ENCODE results near the gene FBXO36. TPM values are rescaled to one million over a fixed set of nuclear protein-coding genes. Genes with fewer than 3 reads are reported as not detected.

The FBXO36 gene
- total and polyA plus RNA-seq, 2 donors (not counting 3 experiments of a cell fraction or from before 2014, with no cell fraction given): 0.53 to 1.2 TPM

- Histone ChIP-seq H3K27ac (ENCODE audit: insufficient read depth, low read depth, low read length) (no peak overlapping the region), H2AFZ (ENCODE audit: low read depth, low read length) (no peak overlapping the region), H3K4me3 (replicated peaks in 1 of 3; ENCODE audit: insufficient read depth in 1 of 3, low read depth in 1 of 3, low read length in 3 of 3) (no peak overlapping the region), H3K9me3 (replicated peaks; ENCODE audit: control insufficient read depth, insufficient read depth, low read length) (no peaks in the 10 kb centered on the region), H4K20me1 (replicated peaks; ENCODE audit: control insufficient read depth, extremely low read depth, insufficient read depth, low read length) (peaks cover 15% of the 10 kb centered on the region), H3K4me2 (ENCODE audit: insufficient read depth, low read length) (no peak overlapping the region), H3K79me2 (ENCODE audit: control insufficient read depth, insufficient read depth, low read length) (peaks cover 95% of the 10 kb centered on the region), H3K9me1 (replicated peaks; ENCODE audit: control insufficient read depth, extremely low read depth, insufficient read depth, low read length) (no peaks in the 10 kb centered on the region), H3K9ac (replicated peaks; ENCODE audit: extremely low read depth, insufficient read depth, low read length) (no peak overlapping the region), H3K4me1 (ENCODE audit: control insufficient read depth, extremely low read depth, insufficient read depth, low read length) (peaks cover 2% of the 10 kb centered on the region), H3K36me3 (ENCODE audit: control insufficient read depth in 2 of 2, extremely low read depth in 1 of 2, insufficient read depth in 2 of 2, low read length in 2 of 2) (peaks cover 0 to 3% of the 10 kb centered on the region in 2 experiments), H3K27me3 (ENCODE audit: control insufficient read depth in 2 of 2, insufficient read depth in 2 of 2, low read length in 2 of 2) (no peaks in the 10 kb centered on the region)
- ChIA-PET POLR2A (no interaction called here), CTCF (no interaction called here)
- DNase-seq (ENCODE audit: low read depth, low spot score): no peak
- dilution Hi-C loops (cut with MboI; ENCODE audit: extremely low pct_ligation_motif_present, low sequenced_read_pairs) (no loop called here), intact Hi-C loops (cut with micrococcal nuclease) (no loop called here)
- TF ChIP-seq JUN (IDR thresholded peaks at IDR 0.05; ENCODE audit: borderline replicate concordance, insufficient read depth, insufficient read length, low read depth): no peak
- BruUV-seq (replicated peaks): no TSS peak
- FAIRE-seq: no peak
Measured at GRCh38 chr2:229889023-229889422, 33.3 kb upstream of the FBXO36 start.

- no peak overlapping the region for H3K4me2 ChIP-seq (ENCODE audit: insufficient read depth, low read length)
- intact Hi-C loops (cut with micrococcal nuclease) (no loop called here), dilution Hi-C loops (cut with MboI; ENCODE audit: extremely low pct_ligation_motif_present, low sequenced_read_pairs) (no loop called here)
- ChIA-PET CTCF (interaction anchor here (1.2 kb wide), 1 partner anchor 96 kb away, joined by 5 read pairs; no protein-coding TSS in a partner anchor), POLR2A (no interaction called here)
- FAIRE-seq: no peak
- no peak overlapping the region for H3K4me3 ChIP-seq (replicated peaks in 1 of 3; ENCODE audit: insufficient read depth in 1 of 3, low read depth in 1 of 3, low read length in 3 of 3)
- no TSS peak for BruUV-seq (replicated peaks)
- peaks cover 0 to 2% of the 10 kb centered on the region in 2 experiments for H3K36me3 ChIP-seq (ENCODE audit: control insufficient read depth in 2 of 2, extremely low read depth in 1 of 2, insufficient read depth in 2 of 2, low read length in 2 of 2)
- no peaks in the 10 kb centered on the region for H3K9me1 ChIP-seq (replicated peaks; ENCODE audit: control insufficient read depth, extremely low read depth, insufficient read depth, low read length)
- H3K79me2 ChIP-seq (ENCODE audit: control insufficient read depth, insufficient read depth, low read length): peaks cover 97% of the 10 kb centered on the region
- no peak for DNase-seq (ENCODE audit: low read depth, low spot score)
- H3K4me1 ChIP-seq (ENCODE audit: control insufficient read depth, extremely low read depth, insufficient read depth, low read length): peaks cover 3% of the 10 kb centered on the region
- no peaks in the 10 kb centered on the region for H3K27me3 ChIP-seq (ENCODE audit: control insufficient read depth in 2 of 2, insufficient read depth in 2 of 2, low read length in 2 of 2)
- no peak overlapping the region for H3K27ac ChIP-seq (ENCODE audit: insufficient read depth, low read depth, low read length)
- no peak overlapping the region for H3K9ac ChIP-seq (replicated peaks; ENCODE audit: extremely low read depth, insufficient read depth, low read length)
- no peaks in the 10 kb centered on the region for H3K9me3 ChIP-seq (replicated peaks; ENCODE audit: control insufficient read depth, insufficient read depth, low read length)
- TF ChIP-seq POLR2AphosphoS5 (IDR thresholded peaks at IDR 0.05; ENCODE audit: insufficient read depth, low read depth, low read length) (no peak), MYC (IDR thresholded peaks at IDR 0.05; ENCODE audit: low read depth, low read length) (no peak), JUN (IDR thresholded peaks at IDR 0.05; ENCODE audit: borderline replicate concordance, insufficient read depth, insufficient read length, low read depth) (no peak), POLR2A (IDR thresholded peaks at IDR 0.05; ENCODE audit: low read depth, low read length) (no peak), EZH2 (IDR thresholded peaks at IDR 0.05; ENCODE audit: borderline replicate concordance, low read depth, low read length, severe bottlenecking) (no peak), GATA2 (IDR thresholded peaks at IDR 0.05; ENCODE audit: insufficient read depth, insufficient read length, low read depth, low read length) (no peak), FOS (IDR thresholded peaks at IDR 0.05; ENCODE audit: borderline replicate concordance, insufficient read depth, low read length) (no peak)
- TF ChIP-seq, protein P1, sequence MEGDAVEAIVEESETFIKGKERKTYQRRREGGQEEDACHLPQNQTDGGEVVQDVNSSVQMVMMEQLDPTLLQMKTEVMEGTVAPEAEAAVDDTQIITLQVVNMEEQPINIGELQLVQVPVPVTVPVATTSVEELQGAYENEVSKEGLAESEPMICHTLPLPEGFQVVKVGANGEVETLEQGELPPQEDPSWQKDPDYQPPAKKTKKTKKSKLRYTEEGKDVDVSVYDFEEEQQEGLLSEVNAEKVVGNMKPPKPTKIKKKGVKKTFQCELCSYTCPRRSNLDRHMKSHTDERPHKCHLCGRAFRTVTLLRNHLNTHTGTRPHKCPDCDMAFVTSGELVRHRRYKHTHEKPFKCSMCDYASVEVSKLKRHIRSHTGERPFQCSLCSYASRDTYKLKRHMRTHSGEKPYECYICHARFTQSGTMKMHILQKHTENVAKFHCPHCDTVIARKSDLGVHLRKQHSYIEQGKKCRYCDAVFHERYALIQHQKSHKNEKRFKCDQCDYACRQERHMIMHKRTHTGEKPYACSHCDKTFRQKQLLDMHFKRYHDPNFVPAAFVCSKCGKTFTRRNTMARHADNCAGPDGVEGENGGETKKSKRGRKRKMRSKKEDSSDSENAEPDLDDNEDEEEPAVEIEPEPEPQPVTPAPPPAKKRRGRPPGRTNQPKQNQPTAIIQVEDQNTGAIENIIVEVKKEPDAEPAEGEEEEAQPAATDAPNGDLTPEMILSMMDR (IDR thresholded peaks at IDR 0.05; ENCODE audit: extremely low read depth in 1 of 2, insufficient read depth in 1 of 2, low read depth in 1 of 2, low read length in 2 of 2): no peak
- TF ChIP-seq, protein P2, sequence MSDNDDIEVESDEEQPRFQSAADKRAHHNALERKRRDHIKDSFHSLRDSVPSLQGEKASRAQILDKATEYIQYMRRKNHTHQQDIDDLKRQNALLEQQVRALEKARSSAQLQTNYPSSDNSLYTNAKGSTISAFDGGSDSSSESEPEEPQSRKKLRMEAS (IDR thresholded peaks at IDR 0.05; ENCODE audit: insufficient read depth, insufficient read length): no peak
- no peak overlapping the region for H2AFZ ChIP-seq (ENCODE audit: low read depth, low read length)
- H4K20me1 ChIP-seq (replicated peaks; ENCODE audit: control insufficient read depth, extremely low read depth, insufficient read depth, low read length): peaks cover 16% of the 10 kb centered on the region
Measured at GRCh38 chr2:229896857-229897256, 25.4 kb upstream of the FBXO36 start.
